Gastrocnemius medialis (tissue), 4 donors: Measurements from ENCODE around the gene GOLGA8T. TPM values are rescaled to one million over a fixed set of nuclear protein-coding genes. Genes with fewer than 3 reads are reported as not detected.
"Not testable (repeated sequence)": the region's sequence is repeated elsewhere in the genome, so short reads cannot be mapped to it uniquely, and the experiment has no call there.

Experiments used
- ATAC-seq, 2 donors: fragments of 150-250 bp; one replicate each; pipeline ENCODE4 v1.9.1; 2016
- DNase-seq, 2 donors: peaks; one replicate each; pipeline ENCODE4 v3.0.0-alpha.2; 2019
- H3K27ac ChIP-seq, 4 donors: fragments of 200-600 bp; sonication (generic); 1 replicate in 1 of 4; 2 replicates in 3 of 4; pipeline ENCODE4 v1.5.1; 2016 to 2018; ENCODE audit warnings: mild to moderate bottlenecking in 2 of 4, moderate library complexity in 1 of 4
- H3K27me3 ChIP-seq, 3 donors: fragments of 200-600 bp; sonication (generic) in 2 of 3; 1 replicate in 1 of 3; 2 replicates in 2 of 3; pipeline versions ENCODE4 v1.5.1 to v1.6.0; 2016 to 2019; ENCODE audit warnings: mild to moderate bottlenecking in 1 of 3, moderate library complexity in 1 of 3
- H3K36me3 ChIP-seq, 2 donors: fragments of 200-600 bp; sonication (generic) in 1 of 2; one replicate each; pipeline ENCODE4 v1.5.1; 2017 to 2018
- H3K4me1 ChIP-seq, 2 donors: fragments of 200-600 bp; sonication (generic) in 1 of 2; one replicate each; pipeline ENCODE4 v1.5.1; 2016 to 2017; ENCODE audit warnings: mild to moderate bottlenecking in 2 of 2
- H3K4me3 ChIP-seq, 4 donors: fragments of 200-600 bp; sonication (generic) in 3 of 4; 1 replicate in 1 of 4; 2 replicates in 3 of 4; pipeline ENCODE4 v1.5.1; 2016 to 2019; ENCODE audit warnings: mild to moderate bottlenecking in 2 of 4
- H3K9me3 ChIP-seq, 3 donors: fragments of 200-600 bp; sonication (generic) in 2 of 3; 1 replicate in 1 of 3; 2 replicates in 2 of 3; pipeline ENCODE4 v1.5.1; 2016 to 2019
- in situ Hi-C, 4 donors: fragments of 200-750 bp; cut with MboI; loops; one replicate each; pipeline versions ENCODE4 v1.15.0 to v1.8.0; 2017; ENCODE audit warnings: low sequenced_read_pairs in 4 of 4
- intact Hi-C: fragments of 100-400 bp; cut with DNase I; formaldehyde crosslinking; loops from one replicate; pipeline ENCODE4 v1.15.1; 2023; ENCODE audit warnings: low total_unique reads
- total RNA-seq, 4 donors: library from RNA; depleted of rRNA; stranded (reverse); fragments of >200 nt; gene quantifications; one replicate each; pipeline versions ENCODE4 v1.1.0 to v1.2.3, GENCODE V29; 2016

GOLGA8T gene, protein sequence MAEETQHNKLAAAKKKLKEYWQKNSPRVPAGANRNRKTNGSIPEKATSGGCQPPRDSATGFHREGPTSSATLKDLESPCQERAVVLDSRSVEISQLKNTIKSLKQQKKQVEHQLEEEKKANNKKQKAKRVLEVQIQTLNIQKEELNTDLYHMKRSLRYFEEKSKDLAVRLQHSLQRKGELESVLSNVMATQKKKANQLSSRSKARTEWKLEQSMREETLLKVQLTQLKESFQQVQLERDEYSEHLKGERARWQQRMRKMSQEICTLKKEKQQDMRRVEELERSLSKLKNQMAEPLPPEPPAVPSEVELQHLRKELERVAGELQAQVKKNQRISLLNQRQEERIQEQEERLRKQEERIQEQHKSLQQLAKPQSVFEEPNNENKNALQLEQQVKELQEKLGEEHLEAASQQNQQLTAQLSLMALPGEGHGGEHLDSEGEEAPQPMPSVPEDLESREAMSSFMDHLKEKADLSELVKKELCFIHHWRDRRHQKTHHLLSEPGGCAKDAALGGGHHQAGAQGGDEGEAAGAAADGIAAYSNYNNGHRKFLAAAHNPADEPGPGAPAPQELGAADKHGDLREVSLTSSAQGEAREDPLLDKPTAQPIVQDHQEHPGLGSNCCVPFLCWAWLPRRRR
- not detected for total RNA-seq

DNA sequence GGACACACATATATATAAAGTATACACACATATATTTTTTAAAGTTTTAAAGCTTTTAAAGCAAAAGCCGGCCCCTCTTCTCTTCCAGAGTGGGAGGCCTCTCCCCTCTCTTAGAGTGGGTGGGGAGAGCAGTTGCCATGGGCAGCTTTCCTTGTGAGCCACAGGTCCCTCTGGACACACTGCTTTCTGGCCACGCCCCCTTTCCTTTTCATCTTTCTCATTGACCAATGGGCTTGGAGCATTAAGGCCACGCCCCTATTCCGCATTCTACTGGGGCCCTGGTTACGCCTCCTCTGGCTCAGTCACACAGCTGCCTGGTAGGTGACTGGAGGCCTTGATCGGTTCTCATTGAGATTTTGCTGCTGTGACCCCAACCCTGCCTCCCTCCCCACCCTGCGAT is at the start of gene GOLGA8T:
Gene GOLGA8T, plus strand, starts transcription at position 301 of the 400 bp plus-strand sequence. Its CDS starts 98 bp downstream, at position 399.
- in situ Hi-C loops, H3K27me3 ChIP-seq, intact Hi-C loops, ATAC-seq, DNase-seq, H3K4me3 ChIP-seq, H3K36me3 ChIP-seq, H3K4me1 ChIP-seq, H3K27ac ChIP-seq, H3K9me3 ChIP-seq: not testable (repeated sequence)

- H3K9me3 ChIP-seq, H3K36me3 ChIP-seq, DNase-seq, H3K4me3 ChIP-seq, H3K4me1 ChIP-seq, H3K27me3 ChIP-seq, in situ Hi-C loops, ATAC-seq, H3K27ac ChIP-seq, intact Hi-C loops: not testable (repeated sequence)
Observed at GRCh38 chr15:30097827-30098226, 37.0 kb upstream of the GOLGA8T start.

DNA sequence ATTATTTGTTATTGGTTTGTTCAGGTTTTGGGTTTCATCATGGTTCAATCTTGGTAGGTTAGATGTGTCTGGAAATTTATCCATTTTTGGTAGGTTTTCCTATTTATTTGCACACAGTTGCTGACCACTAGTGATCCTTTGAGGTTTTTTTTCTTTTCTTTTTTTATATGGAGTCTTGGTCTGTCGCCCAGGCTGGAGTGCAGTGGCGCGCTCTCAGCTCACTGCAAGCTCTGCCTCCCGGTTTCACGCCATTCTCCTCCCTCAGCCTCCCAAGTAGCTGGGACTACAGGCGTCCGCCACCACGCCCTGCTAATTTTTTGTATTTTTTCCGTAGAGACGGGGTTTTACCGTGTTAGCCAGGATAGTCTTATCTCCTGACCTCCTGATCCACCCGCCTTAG is 32.0 kb upstream of the GOLGA8T start:
- H3K9me3 ChIP-seq, H3K36me3 ChIP-seq, ATAC-seq, in situ Hi-C loops, H3K4me1 ChIP-seq, H3K27ac ChIP-seq, H3K27me3 ChIP-seq, H3K4me3 ChIP-seq, intact Hi-C loops, DNase-seq: not testable (repeated sequence)

DNA sequence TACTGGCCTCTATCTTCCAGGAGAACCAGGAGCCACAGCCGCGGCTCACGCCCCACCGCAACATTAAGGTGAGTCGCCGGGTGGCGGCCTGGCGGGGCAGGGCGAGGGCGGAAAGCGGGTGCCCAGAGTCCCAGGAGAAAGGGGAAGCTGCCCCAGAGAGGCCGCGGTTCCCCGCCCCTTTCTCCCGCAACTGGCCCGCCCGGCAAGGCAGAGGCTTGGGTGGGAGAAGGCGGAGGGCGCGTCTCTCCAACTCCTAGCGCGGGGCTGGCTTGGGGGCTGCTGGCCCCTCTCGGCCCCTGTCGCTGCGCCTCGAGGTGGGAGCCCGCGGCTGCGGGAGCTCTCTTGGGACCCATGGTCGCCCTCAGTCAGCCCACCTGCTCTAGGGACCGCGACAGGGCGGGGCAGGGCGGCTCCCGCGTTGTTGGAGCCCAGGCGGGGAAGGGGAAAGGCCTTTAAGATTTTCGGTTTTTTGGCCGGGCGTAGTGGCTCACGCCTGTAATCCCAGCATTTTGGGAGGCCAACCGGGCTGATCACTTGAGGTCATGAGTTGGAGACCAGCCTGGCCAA is 30.8 kb upstream of the GOLGA8T start:
- H3K27ac ChIP-seq, DNase-seq, H3K4me1 ChIP-seq, in situ Hi-C loops, H3K9me3 ChIP-seq, H3K4me3 ChIP-seq, ATAC-seq, H3K27me3 ChIP-seq, H3K36me3 ChIP-seq, intact Hi-C loops: not testable (repeated sequence)

- DNase-seq, intact Hi-C loops: not testable (repeated sequence)
Observed at GRCh38 chr15:30110591-30110990, 24.3 kb upstream of the GOLGA8T start.

DNA sequence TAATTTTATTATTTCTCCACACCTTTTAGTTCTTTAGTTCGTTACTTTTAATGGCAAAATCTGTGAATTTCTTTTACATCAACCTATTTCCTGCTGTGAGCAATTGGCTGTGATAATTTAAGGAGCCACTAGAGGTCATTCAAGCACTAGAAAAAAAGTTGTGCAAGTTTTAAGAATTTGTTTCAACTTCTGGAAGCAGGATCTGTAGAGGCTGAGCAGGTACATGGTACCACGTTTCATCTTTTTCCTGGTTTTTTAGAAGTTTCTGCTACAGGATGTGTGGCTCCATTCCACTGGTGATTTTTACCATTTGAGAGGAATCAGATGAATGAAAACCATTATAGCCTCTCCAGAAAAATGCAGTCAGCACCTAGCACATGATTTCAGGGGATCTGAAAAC is 4.8 kb upstream of the GOLGA8T start:
- H3K36me3 ChIP-seq, intact Hi-C loops, in situ Hi-C loops, H3K9me3 ChIP-seq, DNase-seq, H3K27me3 ChIP-seq, ATAC-seq, H3K4me3 ChIP-seq, H3K4me1 ChIP-seq, H3K27ac ChIP-seq: not testable (repeated sequence)

More at GRCh38 chr15:30110591-30110990, 24.3 kb upstream of the GOLGA8T start:
- H3K27me3 ChIP-seq, H3K27ac ChIP-seq, ATAC-seq, in situ Hi-C loops, H3K9me3 ChIP-seq, H3K4me3 ChIP-seq, H3K36me3 ChIP-seq, H3K4me1 ChIP-seq: not testable (repeated sequence)

DNA sequence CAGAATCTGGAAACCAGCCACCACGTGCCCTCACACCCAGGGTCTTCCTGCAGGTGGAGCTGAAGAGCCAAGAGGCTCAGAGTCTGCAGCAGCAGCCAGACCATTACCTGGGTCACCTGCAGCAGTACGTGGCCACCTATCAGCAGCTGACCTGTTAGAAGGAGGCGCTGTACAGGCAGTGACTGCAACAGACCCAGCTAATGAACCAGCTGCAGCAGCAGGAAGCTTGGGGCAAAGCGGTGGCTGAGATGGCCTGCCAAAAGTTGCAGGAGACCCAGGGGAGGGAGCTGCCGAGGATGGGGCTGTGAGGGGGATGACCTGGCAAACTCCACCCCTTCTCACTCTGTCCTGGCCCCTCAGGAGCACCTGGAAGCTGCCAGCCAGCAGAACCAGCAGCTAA is 8.4 kb downstream of the GOLGA8T start:
- H3K27me3 ChIP-seq, intact Hi-C loops, H3K27ac ChIP-seq, H3K9me3 ChIP-seq, DNase-seq, ATAC-seq, H3K36me3 ChIP-seq, H3K4me3 ChIP-seq, in situ Hi-C loops, H3K4me1 ChIP-seq: not testable (repeated sequence)

- H3K36me3 ChIP-seq, DNase-seq, intact Hi-C loops, ATAC-seq, H3K4me1 ChIP-seq, H3K27me3 ChIP-seq, in situ Hi-C loops, H3K9me3 ChIP-seq, H3K27ac ChIP-seq, H3K4me3 ChIP-seq: not testable (repeated sequence)
Observed at GRCh38 chr15:30149891-30150290, 15.0 kb downstream of the GOLGA8T start.

DNA sequence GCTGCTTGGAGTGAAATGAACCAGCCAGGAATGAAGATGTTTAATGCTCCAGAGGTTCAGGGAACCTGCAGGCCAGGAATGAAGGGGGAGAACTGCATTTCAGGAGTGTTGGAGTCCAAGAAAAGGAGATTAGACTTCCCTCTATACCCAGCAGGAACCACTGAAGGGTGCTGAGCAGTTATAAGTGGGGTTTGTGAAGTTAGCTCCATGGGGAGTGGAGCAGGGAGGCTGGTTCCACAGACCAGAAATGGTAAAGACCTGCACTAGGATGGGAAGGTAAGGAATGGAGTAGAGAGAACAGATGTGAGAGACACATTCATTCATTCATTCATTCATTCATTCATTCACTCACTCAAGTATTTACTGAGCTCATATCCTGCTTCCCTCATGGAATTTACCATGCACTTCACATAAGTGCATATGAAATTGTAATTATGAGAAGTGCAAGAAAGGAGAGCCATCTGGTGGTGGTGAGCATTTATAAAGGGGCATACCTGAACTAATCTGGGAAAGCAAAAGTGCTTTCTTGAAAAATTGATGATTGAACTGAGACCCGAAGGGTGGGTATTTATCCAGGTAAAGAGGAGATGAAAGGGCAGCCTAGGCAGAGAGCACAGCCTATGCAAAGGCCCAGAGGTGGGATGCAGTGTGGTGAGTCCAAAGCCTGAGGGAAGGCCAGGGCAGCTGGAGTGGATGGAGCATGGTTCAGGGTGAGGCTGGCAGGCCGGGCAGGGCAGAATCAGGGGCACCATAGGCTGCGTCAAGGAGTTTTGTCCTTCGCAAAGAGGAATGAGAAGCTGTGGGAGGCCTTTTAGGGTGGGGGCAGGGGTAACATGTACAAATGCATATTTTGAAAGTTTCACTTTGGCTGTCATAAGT is 27.9 kb downstream of the GOLGA8T start:
- intact Hi-C loops, ATAC-seq: not testable (repeated sequence)

DNA sequence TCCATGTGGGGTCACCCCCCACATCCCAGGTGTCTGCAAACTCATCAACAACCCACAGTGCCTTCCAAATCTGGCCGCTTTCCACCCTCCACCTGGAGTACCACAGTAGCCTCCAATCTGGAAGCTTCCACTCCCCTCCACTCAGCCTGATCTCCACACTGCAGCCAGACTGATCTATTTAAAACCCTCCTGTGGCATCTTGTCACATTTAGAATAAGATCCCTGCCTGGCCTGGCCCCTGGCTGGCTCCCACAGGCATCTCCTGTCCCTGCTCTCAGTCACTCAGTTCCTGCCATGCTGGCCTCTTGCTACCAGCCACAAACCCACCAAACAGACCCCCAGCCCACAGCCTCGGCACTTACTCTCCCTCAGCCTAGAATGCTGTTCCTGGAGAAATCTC is 28.9 kb downstream of the GOLGA8T start:
- intact Hi-C loops, H3K36me3 ChIP-seq, H3K27me3 ChIP-seq, in situ Hi-C loops, H3K9me3 ChIP-seq, DNase-seq, H3K4me3 ChIP-seq, H3K27ac ChIP-seq, H3K4me1 ChIP-seq: not testable (repeated sequence)
- ATAC-seq, result peak in 1 of 2 donors; percentile 42

More for the DNA sequence above, 27.9 kb downstream of the GOLGA8T start:
- H3K36me3 ChIP-seq, H3K27ac ChIP-seq, H3K9me3 ChIP-seq, H3K27me3 ChIP-seq, DNase-seq, H3K4me1 ChIP-seq, H3K4me3 ChIP-seq, in situ Hi-C loops: not testable (repeated sequence)

- not testable (repeated sequence) for H3K27me3 ChIP-seq, ATAC-seq, DNase-seq
Observed at GRCh38 chr15:30164257-30164656, 29.4 kb downstream of the GOLGA8T start.

More at GRCh38 chr15:30164257-30164656, 29.4 kb downstream of the GOLGA8T start:
- H3K36me3 ChIP-seq, H3K4me3 ChIP-seq, intact Hi-C loops, H3K4me1 ChIP-seq, H3K9me3 ChIP-seq, H3K27ac ChIP-seq, in situ Hi-C loops: not testable (repeated sequence)
